K562 (cell line): ENCODE results near the gene HSDL2. TPM values are rescaled to one million over a fixed set of nuclear protein-coding genes. Genes with fewer than 3 reads are reported as not detected.

Experiments
- DMBX1 ChIP-seq: fragments of 250-450 bp; sonication (Bioruptor Pico); IDR thresholded peaks from 2 replicates; pipeline ENCODE4 v1.8.0; 2022; ENCODE audit warnings: inconsistent platforms, mild to moderate bottlenecking, moderate library complexity, borderline replicate concordance
- EHMT2 ChIP-seq: fragments of 450-650 bp; IDR thresholded peaks from 2 replicates; pipeline ENCODE4 v1.6.1; 2018; ENCODE audit warnings: antibody characterized with exemption
- ESRRA ChIP-seq: fragments of 450-650 bp; IDR thresholded peaks from 2 replicates; pipeline ENCODE4 v1.6.1; 2014; ENCODE audit warnings: low read depth, mild to moderate bottlenecking, moderate library complexity, borderline replicate concordance
- FIP1L1 ChIP-seq: fragments of 200-400 bp; formaldehyde crosslinking; IDR thresholded peaks from 2 replicates; pipeline ENCODE4 v1.6.1; 2018; ENCODE audit warnings: mild to moderate bottlenecking, low read depth, low read length; ENCODE audit not compliant: poor library complexity, severe bottlenecking
- FOXK2 ChIP-seq, 2 experiments: fragments of 450-650 bp; IDR thresholded peaks in 1 of 2; conservative IDR thresholded peaks in 1 of 2; 2 replicates each; pipeline ENCODE4 v1.6.1; 2016; ENCODE audit warnings: low read depth in 2 of 2, mild to moderate bottlenecking in 1 of 2
- ILF3 ChIP-seq: fragments of 450-650 bp; IDR thresholded peaks from 2 replicates; pipeline ENCODE4 v1.6.1; 2018; ENCODE audit warnings: antibody characterized with exemption, mild to moderate bottlenecking, moderate library complexity, borderline replicate concordance
- JUN ChIP-seq, 2 experiments: sonication (generic) in 1 of 2; formaldehyde crosslinking in 1 of 2; IDR thresholded peaks; 2 replicates each; pipeline versions ENCODE4 v1.6.1 to v1.8.0; 2012 to 2022; ENCODE audit warnings: borderline replicate concordance in 2 of 2, mild to moderate bottlenecking in 2 of 2, improper control_type of control experiment in 1 of 2, low read depth in 1 of 2, low read length in 1 of 2, missing genetic modification reagents in 1 of 2
- LCOR ChIP-seq: sonication (generic); formaldehyde crosslinking; IDR thresholded peaks from 2 replicates; pipeline ENCODE4 v1.8.0; 2022; ENCODE audit warnings: mild to moderate bottlenecking, missing genetic modification reagents
- MAFG ChIP-seq: fragments of 450-650 bp; conservative IDR thresholded peaks from 2 replicates; pipeline ENCODE4 v1.6.1; 2016; ENCODE audit warnings: missing genetic modification characterization, missing compliant biosample characterization
- MEF2D ChIP-seq: conservative IDR thresholded peaks from 2 replicates; pipeline ENCODE4 v1.6.1; 2016; ENCODE audit warnings: low read depth, missing genetic modification characterization, missing compliant biosample characterization
- NFE2 ChIP-seq: IDR thresholded peaks from 2 replicates; pipeline ENCODE4 v1.6.1; 2014; ENCODE audit warnings: antibody characterized with exemption, low read depth
- NFIC ChIP-seq: fragments of 450-650 bp; IDR thresholded peaks from 2 replicates; pipeline ENCODE4 v1.6.1; 2017; ENCODE audit warnings: mild to moderate bottlenecking, inconsistent platforms
- NR2C2 ChIP-seq, 2 experiments: fragments of 200-800 bp in 1 of 2; sonication (Bioruptor generic) in 1 of 2; sonication (generic) in 1 of 2; formaldehyde crosslinking in 1 of 2; IDR thresholded peaks; 2 replicates each; pipeline versions ENCODE4 v1.6.1 to v1.8.0; 2016 to 2022; ENCODE audit warnings: mild to moderate bottlenecking in 1 of 2, missing compliant biosample characterization in 1 of 2, missing genetic modification characterization in 1 of 2, missing genetic modification reagents in 1 of 2
- OTX1 ChIP-seq: fragments of 450-650 bp; formaldehyde crosslinking; IDR thresholded peaks from 2 replicates; pipeline ENCODE4 v1.4.0; 2022; ENCODE audit warnings: mild to moderate bottlenecking
- POLR3G ChIP-seq: IDR thresholded peaks from 2 replicates; pipeline ENCODE4 v1.6.1; 2011; ENCODE audit not compliant: insufficient read length, insufficient replicate concordance; ENCODE audit errors: extremely low read depth
- PURB ChIP-seq: sonication (generic); formaldehyde crosslinking; IDR thresholded peaks from 2 replicates; pipeline ENCODE4 v1.9.0; 2021; ENCODE audit warnings: low read depth, mild to moderate bottlenecking, missing genetic modification reagents
- RBBP5 ChIP-seq: fragments of 200-600 bp; sonication (generic); IDR thresholded peaks from 2 replicates; pipeline ENCODE4 v1.6.1; 2012; ENCODE audit warnings: borderline replicate concordance, mild to moderate bottlenecking, low read length, control low read depth, inconsistent platforms; ENCODE audit not compliant: insufficient read depth, poor library complexity, severe bottlenecking
- RNF2 ChIP-seq: sonication (generic); IDR thresholded peaks from 2 replicates; pipeline ENCODE4 v1.6.1; 2016
- SMAD4 ChIP-seq: fragments of 250-450 bp; sonication (Bioruptor Pico); conservative IDR thresholded peaks from 2 replicates; pipeline ENCODE4 v1.8.0; 2021; ENCODE audit warnings: inconsistent platforms, mild to moderate bottlenecking, moderate library complexity
- SMARCC2 ChIP-seq: fragments of 450-650 bp; IDR thresholded peaks from 2 replicates; pipeline ENCODE4 v1.6.1; 2017; ENCODE audit warnings: antibody characterized with exemption, moderate library complexity, mild to moderate bottlenecking, low read depth
- SNRNP70 ChIP-seq: fragments of 200-400 bp; formaldehyde crosslinking; optimal IDR thresholded peaks from 2 replicates; pipeline ENCODE3; 2017; ENCODE audit warnings: low read depth, low read length
- YBX1 ChIP-seq: fragments of 450-650 bp; IDR thresholded peaks from 2 replicates; pipeline ENCODE4 v1.7.1; 2016; ENCODE audit warnings: mild to moderate bottlenecking
- ZBED1 ChIP-seq: IDR thresholded peaks from 2 replicates; pipeline ENCODE4 v1.6.1; 2014
- ZKSCAN1 ChIP-seq: fragments of 150-350 bp; IDR thresholded peaks from 2 replicates; pipeline ENCODE4 v1.6.1; 2016; ENCODE audit warnings: low read depth, low read length
- ZNF239 ChIP-seq: fragments of 250-450 bp; sonication (Bioruptor Pico); IDR thresholded peaks from 2 replicates; pipeline ENCODE4 v1.4.0; 2020; ENCODE audit warnings: mild to moderate bottlenecking
- ZNF3 ChIP-seq: fragments of 250-450 bp; sonication (Bioruptor Pico); IDR thresholded peaks from 2 replicates; pipeline ENCODE4 v1.5.0; 2021; ENCODE audit warnings: mild to moderate bottlenecking, moderate library complexity
- polyA plus RNA-seq, 8 experiments: library from polyadenylated mRNA; depleted of rRNA in 4 of 8; stranded (reverse) in 5 of 8; unstranded in 3 of 8; fragments of >200 nt; fragmentation: Nextera tagmentation in 2 of 8; fragmentation: Illumina TruSeq in 1 of 8; extraction: Ambion mirVana in 2 of 8; extraction: Trizol in 1 of 8; gene quantifications; 2 replicates each; pipeline versions ENCODE4 v1.2.1 to v1.2.3, GENCODE V29; 2011 to 2014; ENCODE audit warnings: inconsistent platforms in 1 of 8, missing spikeins in 1 of 8
- total RNA-seq, 7 experiments: library from RNA; depleted of rRNA in 6 of 7; stranded (reverse); fragments of >200 nt in 6 of 7; fragmentation: Illumina TruSeq in 2 of 7; extraction: Trizol in 2 of 7; gene quantifications; 2 replicates each; pipeline versions ENCODE4 v1.2.1 to v1.2.3, GENCODE V29; 2011 to 2021; ENCODE audit warnings: low replicate concordance in 1 of 7
- TF ChIP-seq, protein P1 (sequence below): sonication (generic); formaldehyde crosslinking; IDR thresholded peaks from 2 replicates; pipeline ENCODE4 v1.8.0; 2023; ENCODE audit warnings: mild to moderate bottlenecking, missing genetic modification reagents

The HSDL2 gene
- total and polyA plus RNA-seq, 9 of the 15 experiments (the other 6 are each of a cell fraction or from before 2014, with no cell fraction given): 22.8 to 74.1 (median 35.6) TPM

DNA sequence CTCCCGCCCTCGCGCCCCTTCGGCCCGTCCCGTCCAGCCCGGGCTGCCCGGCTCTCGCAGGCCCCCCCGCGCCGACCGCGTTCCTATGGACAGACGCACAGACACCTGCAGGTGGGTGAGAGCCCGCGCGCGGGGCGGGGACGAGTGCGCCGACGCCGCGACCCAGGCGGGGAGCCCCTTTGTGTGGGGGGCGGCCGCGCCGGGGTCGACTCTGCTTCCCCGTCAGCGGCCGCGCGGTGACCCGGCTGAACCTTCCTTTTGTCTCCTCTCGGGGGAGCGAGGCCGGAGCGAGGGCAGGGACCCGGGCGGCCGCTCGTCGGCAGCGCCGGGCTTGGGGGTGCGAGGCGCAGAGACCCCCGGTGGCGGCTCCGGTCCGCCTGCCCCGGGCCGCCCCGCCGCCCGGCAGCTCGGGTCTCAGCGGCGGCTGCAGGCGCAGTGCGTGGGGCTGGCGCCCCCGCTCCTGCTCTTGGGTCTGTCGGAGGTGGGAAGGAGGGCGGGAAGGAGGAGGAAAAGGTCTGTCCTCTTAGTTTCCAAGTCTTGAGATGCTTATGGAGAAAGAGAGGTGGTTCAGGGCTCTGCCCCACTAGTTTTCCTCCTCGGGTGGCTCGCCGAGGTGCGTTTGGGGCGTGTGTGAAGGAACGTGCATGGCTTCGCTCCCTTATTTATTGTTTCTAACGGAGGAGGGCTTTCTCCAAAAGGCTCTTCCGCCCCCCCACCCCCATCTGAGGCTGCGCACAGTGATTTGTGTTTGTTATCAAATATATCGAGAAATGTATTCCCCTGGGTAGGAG lies 107.3 kb downstream of the HSDL2 start (continued):
- TF ChIP-seq NR2C2 (CRISPR knock-in tag; IDR thresholded peaks at IDR 0.05) (no peak), NR2C2 (tag; IDR thresholded peaks at IDR 0.05) (0 out of 2 replicates have a peak, but pooled peaks have one; percentile 18), ZNF239 (CRISPR knock-in tag) (no peak), RNF2 (no peak), EHMT2 (no peak), ZKSCAN1 (no peak), PURB (CRISPR knock-in tag) (no peak), NFE2 (no peak), SMAD4 (CRISPR knock-in tag) (peak; percentile 71), SMARCC2 (no peak), MEF2D (tag) (no peak), ESRRA (no peak), JUN (IDR thresholded peaks at IDR 0.05; ENCODE audit: borderline replicate concordance, low read depth, low read length) (no peak), JUN (CRISPR knock-in tag; IDR thresholded peaks at IDR 0.05; ENCODE audit: borderline replicate concordance) (no peak), SNRNP70 (no peak), ZBED1 (no peak), FOXK2 (conservative IDR thresholded peaks at IDR 0.05 in 1 of 2, IDR thresholded peaks at IDR 0.05 in 1 of 2; ENCODE audit: low read depth in 2 of 2) (peak in 1 of 2 experiments; percentile 43; a peak in 1 of 4 replicates), FIP1L1 (peak; percentile 44), OTX1 (no peak), DMBX1 (peak; percentile 41; the same call in 1 of the 2 replicates), NFIC (0 out of 2 replicates have a peak, but pooled peaks have one; percentile 5), RBBP5 (peak; percentile 82), YBX1 (no peak), ILF3 (0 out of 2 replicates have a peak, but pooled peaks have one; percentile 53), LCOR (CRISPR knock-in tag) (no peak), POLR3G (no peak), MAFG (no peak), ZNF3 (CRISPR knock-in tag) (no peak)
- TF ChIP-seq, protein P1, sequence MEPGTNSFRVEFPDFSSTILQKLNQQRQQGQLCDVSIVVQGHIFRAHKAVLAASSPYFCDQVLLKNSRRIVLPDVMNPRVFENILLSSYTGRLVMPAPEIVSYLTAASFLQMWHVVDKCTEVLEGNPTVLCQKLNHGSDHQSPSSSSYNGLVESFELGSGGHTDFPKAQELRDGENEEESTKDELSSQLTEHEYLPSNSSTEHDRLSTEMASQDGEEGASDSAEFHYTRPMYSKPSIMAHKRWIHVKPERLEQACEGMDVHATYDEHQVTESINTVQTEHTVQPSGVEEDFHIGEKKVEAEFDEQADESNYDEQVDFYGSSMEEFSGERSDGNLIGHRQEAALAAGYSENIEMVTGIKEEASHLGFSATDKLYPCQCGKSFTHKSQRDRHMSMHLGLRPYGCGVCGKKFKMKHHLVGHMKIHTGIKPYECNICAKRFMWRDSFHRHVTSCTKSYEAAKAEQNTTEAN (CRISPR knock-in tag): no peak
